Iris pigment epithelial cell (primary cell): Measurements from ENCODE around the gene PCSK5.

Experiments used
- DNase-seq: peaks from one replicate; pipeline ENCODE4 v3.0.0-alpha.2; 2011; ENCODE audit warnings: low read depth

PCSK5 gene

DNA sequence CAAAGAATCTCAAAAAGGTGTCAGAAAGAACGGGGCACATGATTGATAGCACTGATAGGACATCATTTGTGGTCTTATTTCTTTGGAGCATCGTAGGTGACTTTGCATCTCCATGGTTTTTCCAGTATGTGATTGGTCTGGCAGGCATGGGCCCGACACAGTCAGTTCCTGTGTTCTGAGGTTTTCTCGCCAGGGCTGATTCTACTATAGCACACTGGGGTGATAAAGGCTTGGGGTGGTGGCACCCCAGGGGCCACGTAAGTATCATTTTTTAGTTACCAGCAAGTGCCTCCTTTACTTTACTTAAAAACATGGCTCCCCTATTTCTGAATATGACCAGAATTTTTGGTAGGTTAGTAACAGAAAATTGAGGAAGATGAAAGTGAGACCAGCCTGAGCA, 301.0 kb downstream of the PCSK5 start:
- no peak for DNase-seq

DNA sequence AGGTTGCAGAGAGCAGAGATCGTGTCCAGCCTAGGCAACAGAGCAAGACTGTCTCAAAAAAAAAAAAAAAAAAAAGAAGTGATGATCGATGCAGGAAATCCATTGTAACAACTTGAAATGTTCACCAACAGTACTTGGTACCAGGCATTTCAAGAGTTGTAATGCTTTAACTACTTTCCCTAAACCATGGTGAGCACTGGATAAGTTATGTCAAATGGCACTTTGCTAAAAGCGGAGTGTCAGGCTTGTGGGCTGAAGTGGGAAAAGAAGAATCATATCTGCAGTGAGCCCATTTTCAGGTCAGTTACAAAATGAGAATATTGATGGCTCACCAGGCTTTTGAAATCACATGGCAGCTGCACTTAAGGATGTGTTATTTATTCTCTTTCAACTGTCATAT, 301.5 kb downstream of the PCSK5 start:
- DNase-seq = no peak

DNA sequence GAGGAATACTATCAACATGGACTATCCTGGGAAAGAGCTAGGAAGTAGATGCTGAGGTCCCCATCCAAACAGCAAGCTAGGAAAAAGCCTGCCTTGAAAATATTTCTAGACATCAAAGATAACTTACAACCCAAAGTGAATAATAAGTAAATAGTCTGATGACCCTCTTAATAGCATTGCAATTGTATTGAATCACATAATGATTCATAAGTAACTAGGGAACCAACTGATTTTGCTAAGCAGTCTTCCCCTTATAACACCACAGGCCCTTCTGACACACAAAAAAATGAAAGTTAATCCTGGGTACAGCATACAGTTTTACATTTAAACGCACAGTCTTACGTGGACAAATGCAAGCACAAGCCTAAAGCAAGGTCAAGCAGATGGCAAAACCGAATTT, 304.4 kb downstream of the PCSK5 start:
- DNase-seq = peak; percentile 25

DNA sequence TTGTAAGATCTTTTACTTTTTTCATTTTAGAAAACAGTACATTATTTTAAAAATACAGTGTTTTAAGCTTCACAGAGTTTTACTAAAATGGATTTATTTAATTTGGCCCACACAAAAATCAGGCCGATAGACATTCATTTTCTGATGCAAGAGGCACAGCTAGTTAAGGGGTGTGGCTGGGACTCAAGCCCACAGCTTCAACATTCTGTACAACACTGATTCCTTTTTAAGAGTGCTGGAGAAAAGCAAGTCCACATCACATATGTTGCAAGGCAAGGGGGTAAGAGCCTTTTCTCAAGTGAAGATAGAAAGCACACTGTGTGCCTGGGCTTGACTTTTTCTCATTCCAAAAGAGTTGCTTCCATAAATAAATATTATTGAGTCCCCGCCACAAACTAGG, 307.9 kb downstream of the PCSK5 start:
- peak; percentile 59 for DNase-seq

DNA sequence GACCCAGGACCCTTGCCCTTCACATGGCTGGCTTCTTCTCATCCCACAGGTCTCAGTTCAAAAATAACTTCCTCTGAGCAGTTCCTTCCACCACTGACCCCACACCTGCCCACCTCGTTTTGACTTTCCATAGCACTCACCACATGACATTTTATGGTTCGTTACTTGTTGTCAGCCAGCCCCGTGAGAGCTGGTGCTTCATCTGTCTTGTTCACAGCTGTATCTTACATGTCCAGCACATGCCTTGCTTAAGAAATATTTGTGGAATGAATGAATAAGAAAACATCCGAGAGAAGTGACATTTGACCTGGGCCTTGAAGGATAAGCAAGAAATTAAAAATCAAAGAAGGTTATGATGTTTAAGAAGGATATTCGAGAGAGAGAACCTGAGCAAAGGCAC, 309.8 kb downstream of the PCSK5 start:
- DNase-seq = peak; percentile 55

DNA sequence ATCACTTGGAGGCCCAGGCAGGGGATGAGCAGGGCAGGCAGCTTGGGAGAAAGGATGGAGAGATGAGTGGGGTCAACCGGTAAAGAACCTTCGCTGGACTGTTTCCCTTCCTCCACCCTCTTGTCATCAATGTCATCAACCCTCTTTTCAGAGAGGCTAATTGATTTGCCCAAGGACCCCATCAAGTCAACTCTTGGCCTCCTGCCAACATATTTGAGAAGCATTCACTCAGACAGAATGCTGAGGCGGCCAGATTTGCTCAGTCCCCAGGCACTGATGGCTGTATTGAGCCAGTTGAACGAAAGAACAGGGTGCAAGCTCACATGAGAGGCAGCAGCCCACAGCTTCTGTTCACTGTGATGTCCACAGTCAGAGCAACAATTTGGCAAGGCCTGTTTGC, 310.3 kb downstream of the PCSK5 start:
- DNase-seq = no peak

DNA sequence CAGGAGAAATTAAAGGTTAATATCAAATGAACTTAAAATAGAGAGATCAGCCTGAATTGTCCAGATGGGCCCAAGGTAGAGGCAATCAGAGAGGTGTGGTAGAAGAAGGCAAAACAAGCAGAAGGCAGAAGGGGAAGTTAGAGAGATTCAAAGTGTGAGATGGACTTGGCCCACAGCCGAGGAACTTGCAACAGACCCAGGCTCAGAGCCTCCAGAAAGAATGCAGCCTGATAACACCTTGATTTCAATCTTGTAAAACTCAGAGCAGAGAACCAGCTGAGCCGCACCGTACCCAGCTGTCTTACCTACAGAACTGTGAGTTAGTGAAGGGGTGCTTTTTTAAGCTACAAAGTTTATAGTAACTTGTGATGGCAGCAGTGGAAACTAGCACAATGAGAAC, 312.9 kb downstream of the PCSK5 start:
- DNase-seq = no peak

DNA sequence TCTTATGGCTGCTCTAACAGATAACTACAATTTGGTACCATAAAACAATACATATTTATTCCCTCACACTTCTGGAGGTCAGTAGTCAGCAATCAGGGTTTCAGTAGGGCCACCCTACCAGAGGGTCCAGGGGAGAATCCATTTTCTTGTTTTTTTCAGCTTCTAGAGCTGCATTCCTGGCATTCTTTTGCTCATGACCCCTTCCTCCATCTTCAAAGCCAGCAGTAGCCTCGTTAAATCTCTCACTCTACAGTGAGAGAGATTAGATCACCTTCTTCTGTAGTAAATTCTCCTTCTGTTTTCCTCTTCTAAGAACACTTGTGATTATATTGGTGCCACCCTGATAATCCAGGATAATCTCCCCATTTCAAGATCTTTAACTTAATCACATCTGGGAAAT, 316.3 kb downstream of the PCSK5 start:
- no peak for DNase-seq

DNA sequence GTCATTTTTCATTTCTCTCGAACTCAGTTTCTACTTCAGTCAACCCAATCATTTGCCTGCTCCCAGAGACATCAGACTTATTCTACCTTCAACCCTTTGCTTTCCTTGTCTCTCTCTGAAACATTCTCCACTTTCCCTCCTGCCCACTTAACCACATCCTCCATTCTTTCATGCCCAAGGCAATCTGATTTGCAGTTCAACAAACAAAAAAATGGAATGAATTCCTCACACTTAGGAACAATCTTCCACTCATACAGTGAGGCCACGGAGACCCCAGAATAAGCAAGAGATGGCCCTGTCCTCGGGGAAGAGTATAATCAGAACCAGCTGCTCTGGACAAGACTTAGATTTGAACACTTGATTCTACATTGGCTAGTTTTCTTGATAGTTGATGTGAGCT, 323.3 kb downstream of the PCSK5 start:
- peak; percentile 15 for DNase-seq

DNA sequence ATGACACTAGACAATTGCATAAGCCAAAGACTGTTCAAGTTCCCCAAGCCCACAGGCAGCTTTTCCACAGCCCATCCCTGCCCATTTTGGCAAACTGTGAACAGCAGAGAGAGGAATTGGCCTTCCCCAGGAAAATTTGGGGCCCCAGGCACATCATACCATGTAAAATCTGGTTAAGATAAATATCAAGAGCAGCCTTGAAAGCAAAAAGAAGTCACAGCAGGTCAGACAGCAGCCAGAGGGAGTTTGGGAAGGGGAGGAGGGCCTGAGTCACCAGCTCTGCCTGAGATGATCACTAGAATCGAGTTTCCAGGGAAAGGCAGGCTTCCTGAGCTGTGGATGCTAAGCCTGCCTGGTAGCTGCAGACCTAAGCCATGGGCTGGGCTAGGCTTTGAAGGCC, 324.6 kb downstream of the PCSK5 start:
- peak; percentile 69 for DNase-seq

DNA sequence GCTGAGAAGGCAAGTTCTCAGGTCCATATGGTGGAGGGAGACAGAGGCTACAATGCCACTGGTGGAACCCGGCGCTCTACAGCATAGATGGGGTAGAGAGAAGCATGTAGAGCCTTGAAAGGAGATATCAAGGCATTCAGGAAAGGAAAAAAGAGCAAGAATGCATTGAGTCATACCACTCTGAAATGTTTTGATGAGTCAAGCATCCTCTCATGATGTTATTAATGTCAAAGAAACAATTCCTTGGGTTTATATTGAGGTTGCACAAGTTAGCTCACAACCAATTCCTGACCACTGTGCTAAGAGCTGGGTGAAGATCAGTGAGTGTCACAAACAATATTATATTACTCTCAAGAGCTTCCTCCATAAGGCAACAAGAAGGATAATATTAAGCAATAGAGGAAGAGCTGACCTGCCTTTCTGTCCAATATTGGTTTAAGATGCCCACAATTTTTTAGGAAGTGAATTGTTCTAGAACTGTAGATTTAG, 325.7 kb downstream of the PCSK5 start:
- DNase-seq = peak; percentile 98

DNA sequence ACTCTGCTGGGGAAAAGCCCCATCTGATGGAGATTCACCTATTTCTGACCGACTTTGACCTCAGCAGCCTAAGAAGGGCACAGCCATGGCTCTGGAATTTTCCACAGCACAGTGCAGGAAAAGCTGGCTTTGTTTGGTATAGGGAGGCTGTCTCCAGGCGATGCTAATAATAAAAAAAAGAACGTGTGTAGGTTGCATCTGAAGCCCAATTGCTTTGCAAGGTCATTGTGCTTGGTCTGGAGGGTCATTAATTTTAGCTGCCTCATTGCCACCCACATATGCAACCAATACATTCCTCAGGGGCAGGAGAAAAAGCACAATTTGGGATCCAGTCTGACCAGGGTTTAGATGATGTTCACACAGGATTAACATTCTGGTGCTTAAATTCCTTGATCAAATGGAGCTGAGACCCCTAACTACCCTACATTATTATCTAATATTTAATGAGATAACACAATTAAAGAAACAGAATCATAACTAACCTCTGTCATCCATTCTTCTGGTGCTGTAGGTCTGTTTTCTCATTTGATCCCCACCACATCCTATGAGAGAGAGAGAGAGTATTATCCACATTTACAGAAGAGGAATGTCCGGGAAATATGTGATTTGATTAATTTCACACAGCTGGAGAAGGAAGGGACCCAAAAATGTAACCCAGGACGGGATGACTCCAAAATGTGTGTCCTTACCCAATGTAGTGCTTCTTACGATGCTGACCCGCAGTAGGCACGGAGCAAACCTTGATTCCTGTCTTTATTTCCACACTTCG, 327.8 kb downstream of the PCSK5 start:
- no peak for DNase-seq

DNA sequence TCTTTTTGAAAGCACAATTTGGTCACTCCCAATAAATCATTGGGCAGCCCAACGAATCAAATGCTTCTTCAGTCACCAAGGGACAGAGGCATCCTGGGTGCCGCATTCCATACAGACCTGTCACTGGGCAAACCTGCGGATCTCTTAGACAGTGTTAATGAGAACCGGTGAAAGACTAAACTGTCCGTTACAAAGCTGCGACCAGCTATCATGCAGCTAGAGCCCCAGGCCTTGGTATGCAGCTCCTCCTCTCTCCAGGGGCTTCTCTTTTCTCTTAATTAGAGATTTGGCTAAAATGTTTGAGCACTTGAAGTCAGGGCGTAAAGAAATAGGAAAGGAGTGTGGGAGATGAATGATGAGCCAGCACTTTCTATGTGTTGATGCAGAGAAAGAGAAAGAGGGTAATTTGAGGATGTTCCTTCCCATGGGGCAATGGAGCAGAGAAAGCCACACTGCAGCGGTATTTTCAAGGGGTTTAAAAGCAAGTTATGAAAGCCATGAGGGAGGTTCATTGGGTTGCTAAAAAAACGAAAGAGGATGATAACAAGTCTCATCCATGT, 328.5 kb downstream of the PCSK5 start:
- no peak for DNase-seq

DNA sequence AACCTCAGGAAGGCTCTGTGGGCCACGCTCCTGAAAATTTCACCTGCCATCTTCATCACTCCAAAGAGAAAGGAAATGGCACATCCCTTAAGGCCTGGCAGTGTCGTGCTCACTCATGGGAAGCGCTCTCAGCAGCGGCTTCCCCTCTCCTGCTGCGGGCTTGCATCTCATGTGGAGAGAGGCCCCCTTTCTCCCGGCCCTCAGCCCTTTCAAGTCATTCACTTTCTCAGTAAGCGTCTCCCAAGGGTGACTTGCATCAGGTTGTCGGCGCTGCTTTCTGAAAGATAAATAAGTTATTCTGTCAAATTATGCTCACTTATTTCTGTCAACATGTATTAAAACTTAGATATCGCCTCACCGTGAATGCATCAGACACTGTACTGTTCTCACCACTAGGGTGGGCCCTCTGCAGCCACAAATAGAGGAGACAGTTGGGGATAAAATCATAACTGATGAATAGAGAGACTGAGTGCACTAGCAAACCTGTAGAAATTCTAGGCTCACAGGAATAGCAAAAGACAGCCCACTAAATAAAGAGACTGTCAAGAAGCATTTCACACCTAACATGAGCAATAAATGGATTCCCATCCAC, 329.2 kb downstream of the PCSK5 start:
- DNase-seq = peak; percentile 42

DNA sequence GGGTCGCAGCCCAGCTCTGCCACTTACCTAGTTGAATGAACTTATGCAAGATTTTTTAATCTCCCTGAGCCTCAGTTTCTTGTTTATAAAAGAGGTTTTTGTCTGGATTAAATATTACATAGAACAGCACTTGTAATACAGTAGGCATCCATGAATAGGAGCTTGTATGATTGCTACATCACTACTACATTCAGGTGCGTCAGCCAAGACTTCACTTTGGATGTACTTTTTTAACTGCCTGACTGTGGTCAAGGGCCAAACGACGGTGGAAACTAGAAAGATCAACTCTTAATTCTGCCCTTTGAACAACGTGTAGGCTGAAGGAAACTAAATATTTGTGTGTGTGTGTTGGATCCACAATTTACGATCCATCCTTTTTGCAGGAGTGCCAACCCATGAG, 330.9 kb downstream of the PCSK5 start:
- no peak for DNase-seq

DNA sequence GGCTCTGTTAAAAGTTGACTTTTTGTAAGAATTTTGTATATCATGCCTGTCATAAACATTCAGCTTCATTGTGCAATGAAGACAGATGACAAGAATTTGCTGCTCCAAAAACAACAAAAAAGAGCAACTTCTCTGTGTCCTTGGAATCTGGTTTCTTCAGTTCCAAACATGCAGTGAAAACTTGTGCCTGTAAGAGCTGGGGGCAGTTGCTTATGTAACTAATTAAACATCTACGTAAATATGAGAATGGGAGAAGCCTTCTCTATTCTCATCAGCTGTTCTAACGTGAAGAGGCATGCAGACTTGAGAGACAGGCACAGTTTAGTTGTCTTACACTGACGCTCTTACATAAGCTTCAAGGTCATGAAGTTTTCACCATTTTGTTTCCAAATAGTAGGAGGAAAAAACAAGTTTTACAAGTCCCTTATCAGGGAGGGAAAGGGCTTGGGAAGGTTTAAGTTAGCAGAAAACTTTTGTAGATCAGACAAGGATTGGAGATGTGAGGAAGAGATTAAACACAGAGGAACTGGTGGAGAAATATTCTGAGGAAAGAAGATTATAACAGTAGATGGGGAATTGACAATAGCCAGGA, 333.4 kb downstream of the PCSK5 start:
- DNase-seq = peak; percentile 55

DNA sequence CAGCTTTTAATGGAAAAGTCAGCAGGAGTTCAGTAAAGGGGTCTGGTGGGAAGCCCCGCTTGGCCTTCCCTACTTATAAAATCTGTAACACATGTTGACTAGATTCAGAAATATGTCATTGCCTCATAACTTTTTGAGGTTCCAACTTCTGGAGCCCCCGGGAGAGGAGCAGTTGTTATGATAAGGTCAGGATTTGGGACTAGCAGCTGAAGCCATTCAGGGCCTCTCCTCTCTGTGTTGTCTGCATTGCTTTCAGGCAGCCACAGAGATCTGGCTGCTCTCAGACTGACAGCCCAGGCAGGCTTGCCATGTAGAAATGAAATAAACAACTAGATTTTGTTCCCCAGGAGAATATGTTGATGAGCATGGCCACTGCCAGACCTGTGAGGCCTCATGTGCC, 336.7 kb downstream of the PCSK5 start:
- DNase-seq = no peak

DNA sequence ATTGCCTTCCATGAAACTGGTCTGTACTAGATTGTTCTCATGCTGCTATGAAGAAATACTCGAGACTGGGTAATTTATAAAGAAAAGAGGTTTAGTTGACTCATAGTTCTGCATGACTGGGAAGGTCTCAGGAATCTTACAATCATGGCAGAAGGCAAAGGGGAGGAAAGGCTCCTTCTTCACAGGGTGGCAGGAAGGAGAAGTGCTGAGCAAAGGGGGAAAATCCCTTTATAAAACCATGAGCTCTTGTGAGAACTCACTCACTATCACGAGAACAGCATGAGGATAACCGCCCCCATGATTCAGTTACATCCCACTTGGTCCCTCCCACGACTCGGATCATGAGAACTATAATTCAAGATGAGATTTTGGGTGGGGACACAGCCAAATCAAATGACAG, 340.5 kb downstream of the PCSK5 start:
- no peak for DNase-seq

DNA sequence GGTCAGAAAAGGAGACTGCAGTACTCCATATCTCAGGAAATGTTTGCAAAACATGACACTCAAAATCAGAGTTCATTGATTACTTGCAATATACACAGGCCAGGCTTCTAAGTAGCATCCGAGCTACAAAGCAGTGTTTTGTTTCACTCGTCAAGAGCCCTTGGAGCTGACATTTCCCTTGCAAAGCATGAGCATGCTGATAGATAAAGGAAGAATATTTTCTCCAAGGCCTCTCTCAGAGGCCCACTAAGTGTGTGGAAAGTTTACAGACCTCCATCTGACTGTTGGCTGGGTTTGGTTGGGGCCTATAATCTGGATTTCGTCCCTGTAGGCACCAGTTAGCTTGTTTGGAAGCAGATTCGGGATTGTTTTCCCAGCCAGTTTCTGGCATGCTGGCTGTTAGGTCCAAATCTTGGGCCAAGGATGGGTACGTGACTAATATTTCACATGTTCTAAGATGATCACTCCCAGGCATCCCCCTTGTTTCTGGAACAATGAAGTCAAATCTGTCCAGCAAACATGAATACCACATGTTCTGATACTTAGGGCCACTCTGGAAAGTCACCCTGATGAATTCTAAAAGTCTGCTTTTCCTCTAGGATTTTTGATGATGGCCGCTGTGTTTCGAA, 342.5 kb downstream of the PCSK5 start:
- no peak for DNase-seq

DNA sequence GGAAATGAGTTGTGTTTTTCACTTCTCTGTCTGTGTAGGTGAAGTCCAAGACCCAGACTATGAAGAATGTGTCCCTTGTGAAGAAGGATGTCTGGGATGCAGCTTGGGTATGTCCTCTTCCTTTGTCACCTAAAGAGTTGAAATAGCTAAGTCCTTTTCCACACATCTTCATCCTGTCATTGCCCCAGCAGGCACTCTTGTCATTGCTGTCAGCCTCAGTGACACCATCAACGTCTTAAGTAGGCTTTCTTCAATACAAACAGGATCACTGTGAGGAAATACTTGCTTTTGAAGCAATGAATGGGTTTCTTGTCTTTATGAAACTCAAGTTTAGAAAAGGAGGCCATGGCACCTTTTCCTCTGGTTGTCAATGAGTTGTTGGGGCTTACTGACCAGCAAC, 350.1 kb downstream of the PCSK5 start:
- no peak for DNase-seq

DNA sequence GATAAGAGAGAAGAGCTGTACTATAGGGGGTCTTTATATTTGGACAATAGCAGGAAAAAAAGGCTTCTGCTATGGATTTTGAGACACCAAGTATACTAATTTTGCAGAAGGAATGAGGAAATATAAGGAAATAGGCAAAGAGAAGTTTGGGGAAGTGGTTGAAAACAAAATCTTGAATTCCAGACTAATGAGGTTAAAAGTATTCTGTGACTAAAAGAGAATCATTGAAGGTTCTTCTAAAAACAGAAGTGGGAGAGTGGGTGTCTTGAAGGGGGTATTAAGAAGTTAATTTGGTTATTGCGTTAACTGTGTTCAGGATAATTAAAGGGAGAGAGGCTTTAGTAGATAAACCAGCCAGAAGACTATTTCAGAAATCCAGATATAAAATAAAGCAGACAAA, 355.0 kb downstream of the PCSK5 start:
- DNase-seq = no peak

DNA sequence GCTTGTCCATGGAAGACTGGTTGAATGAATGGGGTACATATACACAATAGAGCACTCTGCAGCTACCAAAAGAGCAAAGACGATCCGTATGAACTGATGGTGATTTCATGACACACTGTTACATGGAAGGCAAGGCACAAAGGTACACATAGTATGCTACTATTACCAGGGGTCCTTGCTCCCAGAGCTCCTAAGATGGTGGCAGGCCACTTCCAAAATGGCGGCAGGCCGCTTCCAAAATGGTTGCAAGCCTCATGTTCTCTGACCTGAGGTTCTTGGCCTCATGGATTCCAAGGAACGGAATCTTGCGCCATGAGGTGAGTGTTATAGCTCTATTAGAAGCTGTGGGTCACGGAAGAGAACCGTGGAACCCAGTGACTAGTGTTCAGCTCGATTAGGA, 356.2 kb downstream of the PCSK5 start:
- DNase-seq = no peak

DNA sequence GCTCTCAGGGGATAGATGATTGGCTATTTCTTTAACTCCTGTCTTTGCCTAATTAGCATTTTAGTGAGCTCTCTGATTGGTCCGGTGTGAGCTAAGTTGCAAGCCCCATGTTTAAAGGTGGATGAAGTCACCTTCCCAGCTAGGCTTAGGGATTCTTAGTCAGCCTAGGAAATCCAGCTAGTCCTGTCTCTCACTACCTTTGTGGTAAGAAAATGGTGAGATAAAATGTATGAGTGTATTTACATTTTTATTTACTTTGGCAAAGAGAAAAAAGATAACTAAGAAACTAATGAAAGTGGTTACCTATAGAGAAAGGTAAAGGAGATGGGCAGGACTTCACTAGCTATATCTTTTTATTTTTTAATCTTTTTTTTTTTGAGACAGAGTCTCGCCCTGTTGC, 357.0 kb downstream of the PCSK5 start:
- no peak for DNase-seq
